ENCODE results near the gene PTPRG.

DNA sequence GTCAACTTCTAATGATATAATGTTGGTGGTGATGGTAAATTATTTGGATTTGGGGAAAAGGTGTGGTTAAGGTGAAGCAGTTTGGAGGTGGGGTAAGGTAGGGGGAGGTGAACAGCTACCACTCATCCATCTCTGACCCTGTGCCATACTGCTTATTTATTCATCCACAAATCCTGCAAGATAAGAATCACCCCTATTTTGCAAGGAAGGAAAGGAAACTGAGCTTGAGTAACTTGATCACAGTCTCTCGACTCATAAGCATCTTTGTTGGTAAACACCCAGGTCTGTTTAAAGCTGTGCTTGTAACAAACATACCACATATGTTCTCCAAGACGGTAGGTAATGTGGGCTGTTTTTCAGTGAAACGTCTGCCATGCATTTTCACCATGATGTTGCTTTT is 67.3 kb downstream of the PTPRG start:
- TF ChIP-seq POLR2A (IDR thresholded peaks at IDR 0.05): no peak
- no peak for TF ChIP-seq POLR2AphosphoS5 (IDR thresholded peaks at IDR 0.05)
- TF ChIP-seq, protein P1, sequence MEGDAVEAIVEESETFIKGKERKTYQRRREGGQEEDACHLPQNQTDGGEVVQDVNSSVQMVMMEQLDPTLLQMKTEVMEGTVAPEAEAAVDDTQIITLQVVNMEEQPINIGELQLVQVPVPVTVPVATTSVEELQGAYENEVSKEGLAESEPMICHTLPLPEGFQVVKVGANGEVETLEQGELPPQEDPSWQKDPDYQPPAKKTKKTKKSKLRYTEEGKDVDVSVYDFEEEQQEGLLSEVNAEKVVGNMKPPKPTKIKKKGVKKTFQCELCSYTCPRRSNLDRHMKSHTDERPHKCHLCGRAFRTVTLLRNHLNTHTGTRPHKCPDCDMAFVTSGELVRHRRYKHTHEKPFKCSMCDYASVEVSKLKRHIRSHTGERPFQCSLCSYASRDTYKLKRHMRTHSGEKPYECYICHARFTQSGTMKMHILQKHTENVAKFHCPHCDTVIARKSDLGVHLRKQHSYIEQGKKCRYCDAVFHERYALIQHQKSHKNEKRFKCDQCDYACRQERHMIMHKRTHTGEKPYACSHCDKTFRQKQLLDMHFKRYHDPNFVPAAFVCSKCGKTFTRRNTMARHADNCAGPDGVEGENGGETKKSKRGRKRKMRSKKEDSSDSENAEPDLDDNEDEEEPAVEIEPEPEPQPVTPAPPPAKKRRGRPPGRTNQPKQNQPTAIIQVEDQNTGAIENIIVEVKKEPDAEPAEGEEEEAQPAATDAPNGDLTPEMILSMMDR (IDR thresholded peaks at IDR 0.05): no peak
